Stimulated activated CD4-positive, alpha-beta T cell treated with anti-CD3 and anti-CD28 coated beads, Interleukin-4, amount 100 ng/mL, for 24 hours (primary cell): Measurements from ENCODE around the gene ROCK2.

Experiments
- DNase-seq: peaks from one replicate; pipeline ENCODE4 v3.0.0-alpha.2; 2020

Gene ROCK2

DNA sequence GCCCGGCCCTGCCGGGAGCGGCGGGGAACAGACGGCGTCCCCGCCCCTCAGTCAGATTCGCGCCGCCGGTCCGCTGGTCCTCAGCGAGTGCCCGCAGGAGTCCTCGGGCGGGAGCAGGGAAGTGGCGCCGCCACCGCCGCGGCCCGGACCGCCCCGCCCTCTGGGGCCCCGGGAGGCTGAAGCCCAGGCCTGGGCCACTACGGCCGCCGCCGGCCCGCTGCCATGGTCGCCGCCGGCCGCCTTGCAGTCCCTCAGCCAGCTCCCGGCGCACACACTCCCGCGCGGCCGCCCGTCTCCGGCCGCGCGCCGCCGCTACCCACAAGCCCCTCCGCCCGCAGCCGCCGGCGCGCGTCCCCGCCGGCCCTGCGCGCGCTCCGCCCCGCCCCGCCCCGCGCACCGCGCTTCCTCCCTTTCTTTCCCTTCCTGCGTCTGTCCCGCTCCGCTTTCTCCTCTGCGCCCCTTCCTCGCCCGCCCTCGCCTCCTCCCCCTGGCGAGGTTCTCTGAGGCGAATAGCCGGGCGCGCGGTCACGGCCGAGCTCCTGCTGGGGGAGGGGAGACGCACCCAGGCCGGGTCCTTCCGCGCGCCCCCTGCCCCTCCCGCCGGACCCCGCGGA lies at the start of gene ROCK2:
Gene ROCK2 (minus strand): TSS at position 295 of the 614 bp plus-strand sequence. CDS start 500 bp downstream, outside the sequence.
- peak; percentile 69 for DNase-seq

DNA sequence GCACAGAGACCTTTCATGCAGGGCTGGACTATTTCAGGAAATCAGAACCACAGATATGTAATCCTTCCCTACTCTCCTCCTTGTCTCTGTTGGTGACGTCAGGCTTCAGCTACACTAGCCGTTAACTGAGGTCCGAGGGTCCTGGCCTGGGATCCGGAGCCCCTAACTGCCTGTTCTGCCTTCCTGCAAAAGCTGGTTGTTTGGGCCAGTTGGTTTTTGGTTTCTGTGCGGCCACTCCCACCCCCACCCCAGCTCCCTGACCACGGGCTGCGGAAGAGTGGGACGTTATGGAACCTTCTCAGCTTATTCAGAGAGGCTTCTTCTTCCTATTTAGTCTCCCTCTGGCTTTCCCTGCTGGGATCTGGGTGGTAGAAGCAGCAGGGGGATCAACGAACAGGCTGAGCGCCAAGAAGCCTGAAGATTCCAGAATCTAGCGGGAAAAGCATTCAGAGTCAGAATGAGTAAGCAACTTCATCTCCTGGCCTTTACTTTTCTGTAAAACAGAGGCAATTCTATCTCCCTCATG lies 49.3 kb upstream of the ROCK2 start:
- no peak for DNase-seq

DNA sequence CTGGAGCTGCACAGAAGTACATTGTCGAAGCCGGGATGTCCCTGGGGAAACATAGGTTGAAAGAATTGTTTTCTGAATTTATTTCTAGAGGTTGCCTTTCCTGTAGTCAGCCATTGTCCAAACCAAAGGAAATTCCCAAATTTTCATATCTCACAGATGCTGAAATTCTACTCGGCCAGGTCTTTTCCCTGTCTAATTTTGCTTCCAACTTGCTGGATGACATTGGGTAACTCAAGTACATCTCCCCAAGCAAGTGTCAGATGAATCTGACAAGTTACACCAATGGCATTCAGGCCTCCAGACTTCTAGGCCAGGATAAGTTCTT lies 47.5 kb upstream of the ROCK2 start:
- no peak for DNase-seq

DNA sequence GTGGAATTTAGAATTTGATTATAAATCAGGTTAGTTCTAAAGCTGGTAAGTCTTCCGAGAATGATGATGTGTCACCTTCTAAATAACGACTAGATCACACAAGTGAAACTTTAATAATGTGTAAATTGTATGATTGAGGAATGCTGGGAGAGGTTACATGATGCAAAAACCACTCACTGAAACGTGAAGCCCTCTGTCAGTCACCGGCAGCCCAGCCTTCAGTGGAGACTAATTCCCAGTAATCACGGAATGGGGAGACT lies 45.9 kb upstream of the ROCK2 start:
- DNase-seq, result no peak

DNA sequence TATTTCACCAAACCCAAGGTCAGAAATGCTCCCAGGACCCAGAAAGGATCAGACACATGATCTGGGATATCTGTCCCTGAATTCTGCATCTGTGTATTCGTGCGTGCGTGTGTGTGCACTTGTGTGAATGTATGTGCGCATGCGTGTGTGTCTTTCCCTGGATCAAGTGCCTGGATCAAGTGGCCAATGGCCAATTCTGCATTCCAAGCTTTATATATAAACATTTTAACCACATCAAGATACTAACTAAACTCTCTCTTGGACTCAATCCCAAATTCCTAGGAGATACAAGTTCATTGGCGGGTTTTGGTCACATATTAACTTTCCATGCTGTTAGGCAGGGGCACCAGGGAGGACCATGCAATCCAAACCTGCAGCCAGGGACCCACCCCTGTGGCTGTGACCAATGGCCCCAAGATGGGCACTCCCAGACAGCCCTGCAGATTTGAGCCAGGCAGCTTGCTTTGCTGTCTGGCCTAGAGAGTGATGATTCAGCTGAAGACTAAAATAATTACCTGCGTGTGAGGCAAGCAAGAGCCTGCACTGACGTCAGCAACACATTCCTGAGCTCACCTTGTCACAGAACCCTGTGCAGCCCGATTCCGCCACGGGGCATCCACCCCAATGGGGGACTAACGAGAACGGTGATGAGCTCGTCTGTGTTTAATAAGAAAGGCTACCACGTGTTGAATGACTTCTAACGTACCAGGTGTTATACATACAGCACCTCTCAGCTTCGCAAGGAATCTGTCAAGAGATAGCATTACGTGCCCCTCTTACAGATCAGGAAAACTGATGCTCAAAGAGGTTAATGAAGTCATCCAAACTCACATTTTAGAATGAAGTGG lies 45.3 kb upstream of the ROCK2 start:
- no peak for DNase-seq

DNA sequence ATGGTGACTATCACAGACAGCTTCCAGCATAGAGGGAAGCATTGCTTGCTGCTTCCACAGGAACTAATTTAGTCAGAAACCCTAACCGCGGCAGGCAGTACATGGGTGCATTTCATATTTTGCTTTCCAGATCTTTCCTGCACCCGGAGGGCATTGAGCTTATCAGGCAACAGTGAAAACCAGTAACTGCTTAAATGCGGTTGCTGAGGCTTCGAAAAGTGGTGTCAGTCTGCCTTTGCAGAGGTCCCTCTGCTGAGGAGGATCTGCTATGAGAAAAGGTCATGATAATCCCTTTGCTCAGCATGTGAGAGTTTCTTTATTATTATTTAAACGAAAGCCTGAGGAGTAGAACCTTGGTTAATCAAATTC lies 44.6 kb upstream of the ROCK2 start:
- no peak for DNase-seq

DNA sequence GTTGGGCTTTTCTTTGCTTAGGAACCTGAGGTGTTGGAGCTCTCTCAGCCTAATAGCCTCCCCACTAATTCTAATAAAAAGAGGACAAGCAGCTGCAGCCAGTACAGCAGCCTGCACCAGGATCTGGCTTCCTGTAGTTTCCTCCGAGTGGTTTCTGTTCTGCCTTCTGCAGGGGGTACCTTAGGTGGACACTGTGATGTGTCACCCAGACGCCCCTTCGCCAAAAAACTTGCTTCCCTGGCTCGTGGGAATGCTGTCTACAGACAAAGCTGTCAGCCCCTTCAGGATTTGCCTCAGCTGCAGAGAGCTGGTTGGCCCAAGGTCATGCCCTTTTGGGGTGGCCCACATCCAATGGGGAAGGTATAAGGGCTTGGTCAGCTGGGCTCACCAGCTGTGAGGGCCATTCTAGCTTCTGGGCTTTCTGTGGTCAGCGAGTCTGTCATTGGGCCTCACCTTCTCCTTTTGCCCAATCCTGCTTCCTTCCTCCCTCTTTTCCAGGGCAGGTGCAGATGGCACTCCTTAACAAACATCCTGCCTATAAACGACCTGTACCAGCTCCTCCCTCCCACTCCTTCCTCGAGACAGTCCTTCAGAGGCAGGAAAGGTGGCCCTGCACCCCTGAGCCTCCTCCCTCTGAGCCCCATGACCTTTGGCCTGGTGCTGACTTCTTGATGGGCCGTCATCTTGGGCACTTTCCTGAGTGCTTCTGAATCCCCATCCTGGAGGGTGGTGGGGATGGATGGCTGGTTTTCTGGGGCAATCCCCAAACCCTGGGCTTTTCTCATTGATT lies 44.0 kb upstream of the ROCK2 start:
- DNase-seq, result no peak

DNA sequence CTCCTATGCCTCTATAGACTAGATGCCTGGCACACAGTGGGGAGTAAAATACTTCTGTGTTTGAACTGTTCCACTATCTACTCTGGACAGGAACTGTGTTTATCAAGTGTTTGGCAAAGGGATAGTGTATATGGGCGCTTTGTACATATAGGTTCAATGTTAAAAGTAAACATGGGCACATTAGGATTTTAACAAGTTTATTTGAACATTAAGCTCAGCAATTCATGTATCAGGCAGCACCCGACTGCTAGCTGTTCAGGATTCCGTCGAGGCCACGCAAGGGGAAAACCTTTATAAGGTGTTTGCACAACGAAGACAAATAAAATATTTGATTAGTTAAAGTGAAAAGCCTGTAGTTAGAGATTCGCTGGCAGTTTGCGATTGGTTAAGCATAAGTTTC lies 43.4 kb upstream of the ROCK2 start:
- DNase-seq, result no peak

DNA sequence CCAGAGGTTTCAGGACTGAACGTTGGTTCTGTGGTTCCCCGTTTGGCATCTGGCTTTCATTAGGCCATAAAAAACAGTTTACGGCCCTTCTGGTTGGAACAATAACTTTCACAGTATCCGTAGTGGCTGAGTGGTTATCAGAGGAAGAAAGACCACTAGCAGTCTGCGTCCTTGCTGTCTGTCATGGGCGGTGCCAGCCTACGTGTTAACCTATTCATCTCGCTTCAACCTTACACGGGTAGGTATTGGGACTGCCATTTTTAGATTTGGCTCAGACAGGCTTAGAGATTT lies 42.6 kb upstream of the ROCK2 start:
- no peak for DNase-seq

DNA sequence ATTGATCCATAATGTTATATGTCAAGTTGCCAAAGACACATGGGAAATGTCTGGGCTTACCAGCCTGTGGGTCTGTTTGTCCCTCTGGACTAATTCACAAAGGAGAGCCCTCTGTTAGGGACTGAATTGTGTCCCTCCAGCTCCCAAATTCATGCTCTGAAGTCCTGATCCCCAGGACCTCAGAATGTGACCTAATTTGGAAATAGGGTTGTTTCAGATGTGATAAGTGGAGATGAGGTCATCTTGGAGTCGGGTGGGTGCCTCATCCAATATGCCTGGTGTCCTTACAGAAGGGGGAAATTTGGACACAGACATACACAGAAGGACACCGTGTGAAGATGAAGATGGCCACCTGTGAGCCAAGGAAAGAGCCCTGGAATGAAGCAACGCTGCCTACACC lies 41.4 kb upstream of the ROCK2 start:
- DNase-seq, result no peak

DNA sequence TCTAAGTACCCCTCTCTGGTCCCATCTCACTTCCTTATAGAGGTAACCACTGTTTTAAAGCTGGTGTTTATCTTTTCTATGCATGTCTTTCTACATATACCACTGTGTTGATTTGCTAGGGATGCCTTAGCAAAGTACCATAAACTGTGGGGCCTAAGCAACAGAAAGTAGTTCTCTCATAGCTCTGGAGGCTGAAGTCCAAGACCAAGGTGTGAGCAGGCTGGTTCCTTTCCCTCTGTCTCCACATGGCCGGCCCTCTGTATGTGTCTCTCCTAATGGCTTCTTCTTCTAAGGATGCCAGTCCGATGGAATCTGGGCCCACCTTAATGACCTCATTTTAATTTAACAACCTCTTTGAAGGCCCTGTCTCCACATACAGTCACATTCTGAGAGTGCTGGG lies 40.8 kb upstream of the ROCK2 start:
- DNase-seq, result no peak

DNA sequence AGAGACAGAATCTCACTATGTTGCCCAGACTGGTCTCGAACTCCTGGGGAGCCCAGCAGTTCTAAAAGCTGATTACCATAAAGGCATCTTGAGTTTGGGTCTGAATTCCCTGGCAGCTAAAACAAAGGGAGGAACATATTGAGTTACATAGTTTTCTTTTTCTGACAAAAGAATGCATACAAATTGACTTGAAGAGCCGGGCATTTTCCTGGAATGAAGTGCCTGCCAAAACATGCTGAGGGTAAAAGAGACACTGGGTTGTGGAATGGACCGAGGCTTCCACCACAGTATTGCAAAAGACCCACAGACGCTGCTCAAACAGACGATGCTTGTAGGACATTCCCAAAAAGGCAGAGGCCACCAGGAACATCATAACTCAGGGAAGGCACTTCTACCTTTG lies 35.1 kb upstream of the ROCK2 start:
- DNase-seq, result no peak

DNA sequence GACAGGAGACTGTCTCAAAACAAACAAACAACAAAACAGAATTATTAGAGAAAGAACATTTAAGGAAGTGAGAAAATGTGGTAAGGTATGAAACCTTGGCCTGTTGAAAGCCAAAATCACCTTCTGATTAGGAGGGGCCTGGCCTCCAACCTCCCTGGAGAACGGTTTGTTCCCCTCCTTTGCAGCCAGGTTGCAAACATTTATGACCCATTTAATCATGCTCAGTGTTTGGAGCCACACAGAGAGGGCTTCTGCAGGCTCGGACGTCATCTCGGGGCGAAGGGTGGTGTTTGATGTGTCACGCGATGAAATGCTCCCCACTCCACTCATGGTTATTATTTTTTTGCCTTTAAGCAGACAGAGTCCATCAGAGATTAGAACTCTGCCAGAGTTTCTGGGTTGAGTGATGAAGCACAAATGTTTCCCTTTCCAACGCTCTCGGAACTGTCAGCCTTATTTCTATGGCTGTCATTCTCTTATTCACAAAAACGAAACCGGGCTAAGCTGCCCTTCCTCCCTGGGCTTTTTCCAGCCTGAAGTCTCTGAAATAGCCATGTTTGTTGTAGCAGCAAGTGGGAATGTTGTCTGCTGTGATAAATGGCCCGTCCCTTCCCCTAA lies 33.6 kb upstream of the ROCK2 start:
- no peak for DNase-seq

DNA sequence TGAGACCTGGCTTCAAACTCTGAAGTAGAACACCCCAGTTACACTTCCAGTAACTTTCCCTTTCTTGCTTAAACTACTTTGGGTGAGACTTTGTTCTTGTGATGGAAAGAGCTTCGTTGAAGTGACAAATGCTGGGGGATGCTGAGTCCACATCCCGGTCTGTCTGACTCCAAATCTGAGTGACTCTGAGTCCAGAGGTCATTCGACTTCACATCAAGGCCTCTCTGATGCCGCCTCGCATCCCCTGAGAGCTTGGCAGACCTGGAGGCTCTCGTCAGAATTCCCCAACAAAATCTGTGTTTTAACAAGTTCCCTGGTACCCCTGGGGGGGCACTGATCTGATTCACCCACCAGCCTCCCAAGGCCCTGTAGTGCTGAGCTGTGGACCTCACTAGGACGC lies 31.6 kb upstream of the ROCK2 start:
- no peak for DNase-seq

DNA sequence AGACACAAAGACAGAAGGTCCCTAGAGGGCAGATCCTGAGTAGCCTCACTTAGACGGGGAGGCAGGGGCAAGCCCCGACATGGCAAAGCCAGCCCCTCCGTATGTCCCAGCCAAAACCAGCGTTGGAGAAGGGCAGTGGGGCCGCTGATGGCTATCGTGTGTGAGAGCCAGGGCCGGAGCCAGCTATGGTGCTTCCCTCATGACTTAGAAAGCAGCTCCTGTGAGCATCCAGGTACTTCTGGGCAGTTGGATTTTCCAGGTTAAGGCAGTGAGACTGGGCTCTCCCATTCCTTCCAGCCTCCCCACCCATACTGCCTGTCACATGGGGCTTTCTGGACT lies 31.2 kb upstream of the ROCK2 start:
- DNase-seq, result no peak

DNA sequence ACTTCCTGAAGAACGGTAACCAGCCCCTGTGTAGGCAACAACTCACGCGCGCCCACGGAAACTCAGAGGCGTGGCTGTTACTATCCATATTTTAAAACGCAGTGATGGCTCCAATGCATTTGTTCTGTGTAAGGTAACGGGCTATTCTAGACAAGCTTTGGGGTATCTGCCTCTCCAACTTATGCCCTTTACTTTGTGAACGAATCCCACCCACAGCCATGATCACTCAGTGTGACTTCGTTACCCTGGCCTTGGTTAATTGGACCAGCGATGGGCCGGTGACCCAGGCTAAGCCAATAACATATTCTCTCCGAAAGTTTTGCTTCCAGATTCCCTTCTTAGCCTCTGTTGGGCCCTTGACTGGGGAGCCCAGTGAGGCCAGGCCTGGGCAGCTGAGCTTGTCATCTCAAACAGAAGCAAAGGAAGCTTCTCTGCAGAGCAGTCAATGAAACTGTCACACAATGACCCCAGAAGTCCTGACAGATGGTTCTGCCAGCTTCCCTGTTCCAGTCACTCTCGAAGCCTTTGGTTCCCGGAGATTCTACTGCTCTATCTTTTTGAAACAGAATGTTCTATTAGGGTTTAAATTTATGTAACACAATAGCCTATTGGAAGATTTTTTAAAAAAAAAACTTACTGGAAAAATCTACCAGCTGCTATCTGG lies 30.7 kb upstream of the ROCK2 start:
- DNase-seq, result no peak

DNA sequence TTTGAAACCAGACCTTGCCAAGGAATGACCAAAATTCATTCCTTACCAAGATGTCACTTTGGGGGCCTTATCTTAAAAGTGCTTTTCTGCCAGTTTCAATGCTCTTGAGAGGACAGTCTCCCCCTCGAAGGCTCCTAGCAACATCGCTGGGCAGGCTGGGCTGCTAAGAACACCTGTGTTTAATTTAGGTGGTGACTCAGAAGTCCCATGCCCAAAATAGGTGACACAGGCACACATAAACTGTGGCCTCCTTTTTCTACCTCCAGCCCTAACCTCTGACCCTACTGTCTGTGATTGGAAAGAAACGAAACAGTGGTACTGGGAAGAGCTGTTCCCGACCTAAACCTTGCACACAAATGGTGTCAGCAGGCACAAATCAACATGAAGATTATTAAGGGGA lies 28.7 kb upstream of the ROCK2 start:
- DNase-seq, result no peak

DNA sequence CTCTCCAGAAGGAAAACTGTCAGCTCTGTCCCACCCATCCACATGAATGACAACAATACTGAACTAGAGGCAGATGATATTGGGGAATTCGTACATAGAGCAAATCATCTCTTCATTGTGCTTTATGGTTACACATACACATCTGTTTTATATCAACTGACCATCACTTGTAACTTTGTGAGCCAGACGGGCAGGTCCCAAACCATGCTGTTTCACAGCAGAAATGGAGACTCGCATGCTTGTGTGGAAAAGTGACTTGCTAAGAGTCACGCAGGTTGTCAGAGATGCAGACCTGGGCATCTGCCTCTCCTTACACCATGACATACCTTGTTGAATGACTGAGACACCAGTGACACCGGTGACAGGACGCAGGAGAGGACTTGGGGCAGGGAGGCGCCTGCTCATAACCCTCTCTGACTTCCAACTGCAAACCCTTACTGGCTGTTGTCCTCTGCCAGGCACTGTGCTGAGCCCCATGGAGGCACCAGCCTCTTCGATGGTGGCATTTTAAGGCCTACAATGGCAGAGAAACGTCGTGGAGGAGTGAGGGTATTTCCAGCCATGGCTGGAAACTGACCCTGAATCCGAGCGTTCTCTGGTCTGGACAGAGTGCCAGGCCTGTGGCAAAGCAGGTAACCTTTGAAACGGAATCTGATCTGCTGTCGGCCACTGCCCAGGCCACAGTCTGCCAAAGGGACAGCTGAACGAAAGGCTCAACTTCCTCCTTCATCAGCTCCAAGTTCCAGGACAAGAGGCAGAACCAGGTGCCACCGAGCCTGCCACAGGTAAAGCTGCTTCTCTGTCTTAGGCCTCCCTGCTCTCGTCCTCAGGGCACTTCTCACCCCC lies 26.9 kb upstream of the ROCK2 start:
- DNase-seq, result no peak

DNA sequence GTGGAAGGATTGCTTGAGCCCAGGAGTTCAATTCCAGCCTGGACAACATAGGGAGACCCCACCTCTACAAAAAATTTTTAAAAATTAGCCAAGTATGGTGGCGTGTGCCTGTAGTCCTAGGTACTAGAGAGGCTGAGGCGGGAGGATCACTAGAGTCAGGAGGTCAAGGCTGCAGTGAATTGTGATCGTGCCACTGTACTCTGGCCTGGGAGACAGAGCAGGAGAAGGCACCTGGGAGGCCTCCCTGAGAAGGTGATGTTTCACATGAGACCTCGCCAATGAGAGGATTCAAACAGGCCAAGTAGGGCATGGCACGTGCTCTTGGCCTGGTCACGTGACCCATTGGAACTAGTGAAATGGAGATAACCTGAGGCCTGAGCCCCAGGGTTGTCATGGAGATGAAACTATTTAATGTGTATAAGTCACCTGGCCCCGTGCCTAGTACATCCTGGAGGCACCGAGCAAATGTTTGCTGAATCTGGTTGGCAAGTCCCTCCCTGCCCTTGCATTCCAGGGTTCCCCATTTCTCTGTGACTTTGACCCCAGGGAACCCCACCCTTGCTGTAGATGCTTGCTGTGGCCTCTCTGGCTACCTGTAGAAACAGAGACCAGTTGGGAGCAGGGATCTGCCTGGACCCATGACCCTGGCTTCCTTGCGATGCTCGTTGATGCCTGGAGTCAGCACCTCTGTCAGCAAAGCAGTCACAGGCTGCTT lies 26.1 kb upstream of the ROCK2 start:
- no peak for DNase-seq

DNA sequence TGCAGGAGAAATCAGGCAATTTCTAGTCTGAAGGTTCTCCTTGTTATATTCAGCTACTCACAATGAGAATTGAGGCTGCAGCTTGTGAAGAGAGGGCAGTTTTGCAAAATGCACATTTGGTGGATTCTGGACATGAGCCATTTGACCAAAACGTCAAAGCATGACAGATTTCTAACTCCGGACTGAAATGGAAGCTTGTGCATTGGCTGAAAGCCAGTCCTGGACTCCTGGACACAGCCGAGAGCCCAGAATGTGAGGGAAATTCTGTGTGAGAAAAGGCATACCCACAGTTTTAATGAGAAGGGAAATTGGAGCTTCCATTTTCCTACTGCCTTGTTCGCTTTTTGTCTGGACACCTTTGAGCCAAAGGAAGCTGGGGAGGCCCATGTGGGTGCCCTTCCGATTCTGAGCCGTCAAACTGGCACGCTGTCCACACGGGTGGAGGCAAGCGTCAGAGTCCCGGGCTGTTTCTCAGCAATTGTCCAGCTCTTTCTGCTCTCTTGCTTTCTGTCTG lies 23.7 kb upstream of the ROCK2 start:
- DNase-seq, result no peak

DNA sequence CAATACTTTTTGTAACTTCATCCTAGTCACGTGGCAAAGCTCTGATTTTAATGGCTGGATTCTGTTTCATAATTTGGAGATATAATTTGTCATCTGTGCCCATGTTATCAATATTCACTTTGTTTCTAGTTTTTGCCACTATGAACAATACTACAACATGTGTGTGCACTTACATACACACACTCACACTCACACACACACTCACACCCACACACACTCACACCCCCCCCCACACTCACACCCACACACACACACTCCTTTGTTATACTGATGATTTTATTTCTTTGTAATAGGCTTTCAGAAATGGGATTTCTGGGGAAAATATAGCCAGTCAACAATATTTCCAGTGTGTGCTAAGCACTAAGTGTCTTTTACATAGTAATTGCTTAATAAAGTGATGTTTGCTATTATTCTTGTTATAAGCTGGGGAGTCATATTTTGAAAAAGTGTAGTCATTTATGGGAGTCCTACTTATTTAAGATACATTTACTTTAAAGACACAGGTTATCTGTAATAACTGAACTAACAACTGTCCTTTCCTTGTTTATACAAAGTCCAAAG lies 22.8 kb upstream of the ROCK2 start:
- no peak for DNase-seq
